Activated naive CD4-positive, alpha-beta T cell treated with anti-CD3 and anti-CD28 coated beads, Interleukin-2, amount 10 ng/mL, durations not matched to agents 7 days and 5 days (primary cell): ENCODE data around the gene CDC27.
A peak's percentile ranks its signal among the peaks of the same experiment; 100 is the strongest.

ENCODE experiments used
- CTCF ChIA-PET: fragments of 350-600 bp; sonication (Branson Sonifier 250); formaldehyde crosslinking; loops from one replicate; lab custom pipeline; 2021; ENCODE audit warnings: antibody characterized with exemption; lab: Charles Lee
- DNase-seq: peaks from one replicate; pipeline ENCODE4 v3.0.0-alpha.2; 2020
- H3K27ac Mint-ChIP-seq: one replicate; pipeline ENCODE4 v1.8.0; 2021; ENCODE audit warnings: mild to moderate bottlenecking, moderate library complexity, mixed read lengths
- H3K27me3 Mint-ChIP-seq: one replicate; pipeline ENCODE4 v1.8.0; 2021; ENCODE audit warnings: mild to moderate bottlenecking, mixed read lengths
- H3K36me3 Mint-ChIP-seq: one replicate; pipeline ENCODE4 v1.8.0; 2021; ENCODE audit warnings: mixed read lengths
- H3K4me1 Mint-ChIP-seq: one replicate; pipeline ENCODE4 v1.8.0; 2021; ENCODE audit warnings: mixed read lengths
- H3K4me3 Mint-ChIP-seq: one replicate; pipeline ENCODE4 v1.8.0; 2021; ENCODE audit warnings: mild to moderate bottlenecking, moderate library complexity, mixed read lengths
- H3K9me3 Mint-ChIP-seq: one replicate; pipeline ENCODE4 v1.8.0; 2021; ENCODE audit warnings: mixed read lengths

The CDC27 gene

GRCh38 chr17:47188876-47189731 lies at the start of gene CDC27:
CDC27 (minus strand) TSS chr17:47189295; CDS start chr17:47189172, 123 bp downstream.
- peaks cover 19% of the 10 kb centered on the region for H3K36me3 Mint-ChIP-seq
- CTCF ChIA-PET = interaction anchor here (1.3 to 1.6 kb wide), 3 partner anchors 17 to 127 kb away, joined by 3 to 6 read pairs (median 4); no protein-coding TSS in a partner anchor
- H3K4me3 Mint-ChIP-seq = peak within 1 kb of the TSS; percentile 97

GRCh38 chr17:47238321-47239010 lies 49.4 kb upstream of the CDC27 start:
- CTCF ChIA-PET = no interaction called here
- H3K4me1 Mint-ChIP-seq = peaks cover 11% of the 10 kb centered on the region
- H3K27ac Mint-ChIP-seq = no peak overlapping the region
- H3K4me3 Mint-ChIP-seq = no peak overlapping the region
- peaks cover 2% of the 10 kb centered on the region for H3K9me3 Mint-ChIP-seq
- H3K36me3 Mint-ChIP-seq = no peaks in the 10 kb centered on the region
- DNase-seq = no peak
- H3K27me3 Mint-ChIP-seq = peaks cover 39% of the 10 kb centered on the region

More at GRCh38 chr17:47188876-47189731, at the start of gene CDC27:
- H3K27ac Mint-ChIP-seq = peak within 1 kb of the TSS; percentile 95
- H3K4me1 Mint-ChIP-seq = peaks cover 53% of the 10 kb centered on the region
- DNase-seq = peak; percentile 100
- no peaks in the 10 kb centered on the region for H3K27me3 Mint-ChIP-seq
- H3K9me3 Mint-ChIP-seq = no peaks in the 10 kb centered on the region

GRCh38 chr17:47237841-47238240 lies 48.7 kb upstream of the CDC27 start:
- H3K9me3 Mint-ChIP-seq = peaks cover 2% of the 10 kb centered on the region
- no peaks in the 10 kb centered on the region for H3K36me3 Mint-ChIP-seq
- CTCF ChIA-PET = no interaction called here
- no peak overlapping the region for H3K4me3 Mint-ChIP-seq
- H3K4me1 Mint-ChIP-seq = peaks cover 11% of the 10 kb centered on the region
- no peak for DNase-seq
- H3K27ac Mint-ChIP-seq = no peak overlapping the region
- H3K27me3 Mint-ChIP-seq = peaks cover 32% of the 10 kb centered on the region

GRCh38 chr17:47235923-47236322 lies 46.8 kb upstream of the CDC27 start:
- Mint-ChIP-seq H3K27me3 (peaks cover 36% of the 10 kb centered on the region), H3K4me1 (peaks cover 11% of the 10 kb centered on the region), H3K36me3 (no peaks in the 10 kb centered on the region), H3K4me3 (no peak overlapping the region), H3K9me3 (peaks cover 2% of the 10 kb centered on the region), H3K27ac (no peak overlapping the region)
- DNase-seq = no peak
- CTCF ChIA-PET = no interaction called here

- no peak overlapping the region for H3K4me3 Mint-ChIP-seq
- H3K9me3 Mint-ChIP-seq = peaks cover 2% of the 10 kb centered on the region
- no peak overlapping the region for H3K27ac Mint-ChIP-seq
- H3K27me3 Mint-ChIP-seq = peaks cover 38% of the 10 kb centered on the region
- CTCF ChIA-PET = no interaction called here
- H3K4me1 Mint-ChIP-seq = peaks cover 11% of the 10 kb centered on the region
- no peaks in the 10 kb centered on the region for H3K36me3 Mint-ChIP-seq
- DNase-seq = no peak
These were observed 46.4 kb upstream of the CDC27 start for GRCh38 chr17:47235506-47235905.

- peaks cover 47% of the 10 kb centered on the region for H3K27me3 Mint-ChIP-seq
- H3K36me3 Mint-ChIP-seq = no peaks in the 10 kb centered on the region
- peaks cover 15% of the 10 kb centered on the region for H3K4me1 Mint-ChIP-seq
- H3K9me3 Mint-ChIP-seq = peaks cover 2% of the 10 kb centered on the region
- DNase-seq = no peak
- CTCF ChIA-PET = no interaction called here
- H3K4me3 Mint-ChIP-seq = no peak overlapping the region
- no peak overlapping the region for H3K27ac Mint-ChIP-seq
These were observed 43.4 kb upstream of the CDC27 start for GRCh38 chr17:47232465-47232864.

GRCh38 chr17:47231866-47232265 lies 42.8 kb upstream of the CDC27 start:
- Mint-ChIP-seq H3K27ac (no peak overlapping the region), H3K27me3 (peaks cover 48% of the 10 kb centered on the region)
- CTCF ChIA-PET = interaction anchor here (0.8 to 2.0 kb wide), 2 partner anchors 11 to 83 kb away, joined by 3 to 4 read pairs; no protein-coding TSS in a partner anchor

GRCh38 chr17:47231334-47231733 lies 42.2 kb upstream of the CDC27 start:
- Mint-ChIP-seq H3K4me3 (no peak overlapping the region), H3K36me3 (no peaks in the 10 kb centered on the region), H3K27ac (no peak overlapping the region), H3K27me3 (peaks cover 49% of the 10 kb centered on the region), H3K4me1 (peaks cover 15% of the 10 kb centered on the region), H3K9me3 (no peaks in the 10 kb centered on the region)
- CTCF ChIA-PET = interaction anchor here (0.7 to 2.0 kb wide), 5 partner anchors 11 to 135 kb away, joined by 3 to 4 read pairs (median 3); no protein-coding TSS in a partner anchor
- DNase-seq = no peak

More at GRCh38 chr17:47231866-47232265, 42.8 kb upstream of the CDC27 start:
- H3K36me3 Mint-ChIP-seq = no peaks in the 10 kb centered on the region
- H3K9me3 Mint-ChIP-seq = peaks cover under 1% of the 10 kb centered on the region
- H3K4me3 Mint-ChIP-seq = no peak overlapping the region
- DNase-seq = no peak
- peaks cover 15% of the 10 kb centered on the region for H3K4me1 Mint-ChIP-seq

- H3K27me3 Mint-ChIP-seq = peaks cover 45% of the 10 kb centered on the region
- H3K4me1 Mint-ChIP-seq = peaks cover 15% of the 10 kb centered on the region
- DNase-seq = no peak
- CTCF ChIA-PET = interaction anchor here (0.7 to 3.5 kb wide), 10 partner anchors 9 to 384 kb away, joined by 3 to 47 read pairs (median 4); no protein-coding TSS in a partner anchor
- no peaks in the 10 kb centered on the region for H3K9me3 Mint-ChIP-seq
- H3K36me3 Mint-ChIP-seq = no peaks in the 10 kb centered on the region
- no peak overlapping the region for H3K4me3 Mint-ChIP-seq
- no peak overlapping the region for H3K27ac Mint-ChIP-seq
These were observed 41.8 kb upstream of the CDC27 start for GRCh38 chr17:47230864-47231263.

GRCh38 chr17:47229535-47230443 lies 40.7 kb upstream of the CDC27 start:
- H3K27me3 Mint-ChIP-seq = peaks cover 45% of the 10 kb centered on the region
- H3K4me1 Mint-ChIP-seq = peaks cover 15% of the 10 kb centered on the region
- CTCF ChIA-PET = interaction anchor here (0.6 to 3.5 kb wide), 19 partner anchors 8 to 971 kb away, joined by 3 to 47 read pairs (median 4); partner anchors contain the start of gene CDC27
- DNase-seq = peak; percentile 80
- no peaks in the 10 kb centered on the region for H3K36me3 Mint-ChIP-seq
- H3K4me3 Mint-ChIP-seq = peak overlapping the region; percentile 36
- H3K27ac Mint-ChIP-seq = no peak overlapping the region
- H3K9me3 Mint-ChIP-seq = no peaks in the 10 kb centered on the region

GRCh38 chr17:47227862-47228261 lies 38.8 kb upstream of the CDC27 start:
- Mint-ChIP-seq H3K9me3 (peaks cover 6% of the 10 kb centered on the region), H3K27ac (no peak overlapping the region), H3K27me3 (peaks cover 53% of the 10 kb centered on the region), H3K36me3 (no peaks in the 10 kb centered on the region), H3K4me1 (peaks cover 15% of the 10 kb centered on the region), H3K4me3 (no peak overlapping the region)
- no peak for DNase-seq
- CTCF ChIA-PET = interaction anchor here (3.5 kb wide), 1 partner anchor 88 kb away, joined by 47 read pairs; no protein-coding TSS in a partner anchor

- no peak overlapping the region for H3K4me3 Mint-ChIP-seq
- CTCF ChIA-PET = no interaction called here
- H3K4me1 Mint-ChIP-seq = peaks cover 26% of the 10 kb centered on the region
- H3K36me3 Mint-ChIP-seq = no peaks in the 10 kb centered on the region
- H3K27me3 Mint-ChIP-seq = peaks cover 57% of the 10 kb centered on the region
- H3K27ac Mint-ChIP-seq = no peak overlapping the region
- DNase-seq = no peak
- peaks cover 6% of the 10 kb centered on the region for H3K9me3 Mint-ChIP-seq
These were observed 37.0 kb upstream of the CDC27 start for GRCh38 chr17:47225911-47226688.

- Mint-ChIP-seq H3K36me3 (no peaks in the 10 kb centered on the region), H3K4me1 (peaks cover 29% of the 10 kb centered on the region), H3K9me3 (peaks cover 6% of the 10 kb centered on the region), H3K27ac (no peak overlapping the region), H3K4me3 (no peak overlapping the region), H3K27me3 (peaks cover 51% of the 10 kb centered on the region)
- CTCF ChIA-PET = no interaction called here
- DNase-seq = no peak
These were observed 36.4 kb upstream of the CDC27 start for GRCh38 chr17:47225436-47225858.
